ENCODE results near the gene NDUFB6.

- TF ChIP-seq CTCF (conservative IDR thresholded peaks at IDR 0.05; ENCODE audit: low read depth, low read length), result no peak
- TF ChIP-seq POLR2A (IDR thresholded peaks at IDR 0.05; ENCODE audit: low read depth, low read length), result no peak
- no peak for TF ChIP-seq RFX5 (IDR thresholded peaks at IDR 0.05; ENCODE audit: low read depth, low read length)
- no peak for TF ChIP-seq NFE2L2 (IDR thresholded peaks at IDR 0.05; ENCODE audit: low read depth, low read length)
- TF ChIP-seq USF2 (IDR thresholded peaks at IDR 0.05; ENCODE audit: low read depth, low read length), result no peak
- TF ChIP-seq CHD1 (IDR thresholded peaks at IDR 0.05; ENCODE audit: low read depth, low read length), result no peak
- no peak for TF ChIP-seq RAD21 (IDR thresholded peaks at IDR 0.05; ENCODE audit: low read length)
- TF ChIP-seq SMC3 (IDR thresholded peaks at IDR 0.05; ENCODE audit: low read depth, low read length), result no peak
- no peak for TF ChIP-seq FOS (IDR thresholded peaks at IDR 0.05; ENCODE audit: low read depth, low read length)
- no peak for TF ChIP-seq MAFK (IDR thresholded peaks at IDR 0.05; ENCODE audit: low read depth, low read length)
- TF ChIP-seq BHLHE40 (IDR thresholded peaks at IDR 0.05; ENCODE audit: low read depth, low read length), result no peak
- TF ChIP-seq MAZ (IDR thresholded peaks at IDR 0.05; ENCODE audit: borderline replicate concordance, low read depth, low read length), result no peak
- TF ChIP-seq ELK1 (IDR thresholded peaks at IDR 0.05; ENCODE audit: borderline replicate concordance, low read depth, low read length), result no peak
- TF ChIP-seq CEBPB (IDR thresholded peaks at IDR 0.05; ENCODE audit: low read depth, low read length), result no peak
Measured at GRCh38 chr9:32578976-32579375, 6.0 kb upstream of the NDUFB6 start.

Measured in IMR-90 (cell line).